Left kidney (tissue), 8 donors: Measurements from ENCODE around the gene STK32C. TPM values are rescaled to one million over a fixed set of nuclear protein-coding genes. Genes with fewer than 3 reads are reported as not detected.
"Not testable (repeated sequence)": the region's sequence is repeated elsewhere in the genome, so short reads cannot be mapped to it uniquely, and the experiment has no call there.

ENCODE experiments used
- DNase-seq: peaks from one replicate; pipeline ENCODE4 v3.0.0-alpha.2; 2013
- long read RNA-seq, 8 donors: transcript quantifications; one replicate each; lab custom pipeline, GENCODE V29; 2026
- polyA plus RNA-seq: library from polyadenylated mRNA; unstranded; fragments of 120-200 nt; gene quantifications from one replicate; pipeline ENCODE4 v1.2.1, GENCODE V29; 2013; ENCODE audit not compliant: insufficient read length

STK32C gene
- polyA plus RNA-seq, result 11.5 TPM
- long read RNA-seq, donor 1, partial matches to known transcripts, result 0 of 4 reads
- long read RNA-seq, donor 1, other reads (novel, unspliced or antisense), result 0 of 4 reads
- long read RNA-seq, donor 2, transcript STK32C-202 (2 exons, 733 nt), result major isoform, 6 of 17 reads
- long read RNA-seq, donor 2, partial matches to known transcripts, result 10 of 17 reads
- long read RNA-seq, donor 2, other reads (novel, unspliced or antisense), result 0 of 17 reads
- long read RNA-seq, donor 3, partial matches to known transcripts, result 0 of 1 reads
- long read RNA-seq, donor 3, other reads (novel, unspliced or antisense), result 0 of 1 reads
- long read RNA-seq, donor 4, partial matches to known transcripts, result 0 of 2 reads
- long read RNA-seq, donor 4, other reads (novel, unspliced or antisense), result 0 of 2 reads
- long read RNA-seq, donor 5, partial matches to known transcripts, result 0 of 6 reads
- long read RNA-seq, donor 5, other reads (novel, unspliced or antisense), result 0 of 6 reads
- long read RNA-seq, donor 6, partial matches to known transcripts, result 0 of 6 reads
- long read RNA-seq, donor 6, other reads (novel, unspliced or antisense), result 0 of 6 reads
- long read RNA-seq, donor 7, transcript STK32C-202 (2 exons, 733 nt), result major isoform, 6 of 8 reads
- long read RNA-seq, donor 7, partial matches to known transcripts, result 0 of 8 reads
- long read RNA-seq, donor 7, other reads (novel, unspliced or antisense), result 0 of 8 reads
- long read RNA-seq, donor 8, partial matches to known transcripts, result 0 of 3 reads
- long read RNA-seq, donor 8, other reads (novel, unspliced or antisense), result 0 of 3 reads

DNA sequence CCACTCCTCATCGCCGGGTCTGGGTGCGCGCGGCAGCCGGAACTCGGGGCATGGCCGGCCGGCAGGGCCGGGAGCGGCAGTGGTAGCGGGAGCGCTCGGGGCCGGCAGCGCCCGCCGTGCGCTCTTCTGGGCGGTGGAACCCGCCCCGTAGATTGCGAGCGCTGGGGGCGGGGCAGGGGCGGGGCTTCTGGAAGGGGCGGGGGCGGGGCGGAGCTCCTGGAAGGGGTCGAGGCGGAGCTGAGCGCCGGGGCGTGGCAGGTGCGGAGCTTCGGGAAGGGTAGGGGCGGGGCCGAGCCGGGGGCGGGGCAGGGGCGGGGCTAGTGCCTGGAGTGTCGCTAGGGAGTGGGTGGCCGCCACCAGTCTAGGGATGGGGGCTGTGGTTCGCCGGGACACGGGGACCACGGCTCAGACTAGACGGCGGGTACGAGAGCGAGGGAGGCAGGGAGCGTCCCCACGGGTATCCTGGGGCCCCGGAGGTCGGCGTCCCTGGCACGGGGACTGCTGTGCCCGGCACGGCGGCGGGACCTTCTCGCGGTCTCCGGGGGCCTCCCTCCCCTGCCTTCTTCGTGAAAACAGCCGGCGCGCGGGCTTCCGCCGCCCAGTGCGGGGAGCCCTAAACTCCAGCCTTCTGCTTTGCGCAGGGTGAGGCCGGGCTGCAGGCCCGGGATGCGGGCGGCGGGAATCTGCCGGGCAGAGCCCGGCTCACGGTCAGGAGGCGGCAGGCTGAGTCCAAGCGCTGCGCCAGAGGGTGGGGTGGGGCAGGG, at the start of gene STK32C:
Gene STK32C (minus strand): TSS at position 128 of the 764 bp plus-strand sequence. CDS start 117 bp downstream, at position 11.
- DNase-seq, result peak; percentile 82

DNA sequence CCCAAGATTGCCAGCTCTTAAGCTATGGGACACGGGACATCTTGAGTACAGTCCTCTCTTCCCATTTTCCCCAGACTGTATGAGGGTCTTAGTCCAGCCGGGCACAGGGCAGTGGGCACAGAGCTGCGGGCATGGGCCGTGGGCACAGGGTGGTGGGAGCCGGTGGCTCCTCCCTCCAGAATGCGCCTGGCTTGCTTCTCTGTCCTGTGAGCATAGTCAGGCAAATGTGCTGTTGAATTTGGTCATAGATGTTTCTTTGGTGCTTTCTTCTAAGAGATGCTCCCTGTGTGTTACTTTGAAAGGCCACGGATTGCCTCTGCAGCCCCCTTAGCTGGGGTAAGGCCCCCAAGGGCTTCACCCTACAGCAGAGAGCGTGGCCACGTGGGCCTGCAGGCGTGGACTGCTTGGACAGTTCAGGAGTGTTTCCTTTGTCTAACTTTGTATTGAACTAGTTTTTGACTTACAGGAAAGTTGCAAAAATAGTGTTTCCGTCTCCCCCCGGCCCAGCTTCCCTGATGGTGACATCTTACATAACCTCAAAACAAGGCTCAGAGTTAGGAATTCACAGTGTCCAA, 49.0 kb upstream of the STK32C start:
- no peak for DNase-seq

DNA sequence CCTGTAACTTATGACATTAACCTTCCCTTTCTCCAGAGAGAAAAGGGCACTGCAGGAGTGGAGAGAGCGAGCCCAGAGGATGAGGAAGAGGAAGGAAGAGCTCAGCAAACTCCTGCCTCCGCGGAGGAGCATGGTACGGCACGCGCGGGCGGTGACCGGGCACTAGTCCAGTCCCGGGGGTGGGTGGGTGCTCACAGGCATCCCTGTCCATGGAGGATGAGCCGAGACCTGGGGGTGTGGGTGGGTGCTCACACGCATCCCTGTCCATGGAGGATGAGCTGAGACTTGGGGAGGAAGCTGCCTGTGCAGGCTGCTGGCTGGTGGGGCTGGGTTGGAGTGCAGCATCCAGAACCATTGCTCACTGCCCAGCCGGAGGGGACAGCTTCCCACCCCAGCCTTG, 48.0 kb upstream of the STK32C start:
- DNase-seq, result no peak

DNA sequence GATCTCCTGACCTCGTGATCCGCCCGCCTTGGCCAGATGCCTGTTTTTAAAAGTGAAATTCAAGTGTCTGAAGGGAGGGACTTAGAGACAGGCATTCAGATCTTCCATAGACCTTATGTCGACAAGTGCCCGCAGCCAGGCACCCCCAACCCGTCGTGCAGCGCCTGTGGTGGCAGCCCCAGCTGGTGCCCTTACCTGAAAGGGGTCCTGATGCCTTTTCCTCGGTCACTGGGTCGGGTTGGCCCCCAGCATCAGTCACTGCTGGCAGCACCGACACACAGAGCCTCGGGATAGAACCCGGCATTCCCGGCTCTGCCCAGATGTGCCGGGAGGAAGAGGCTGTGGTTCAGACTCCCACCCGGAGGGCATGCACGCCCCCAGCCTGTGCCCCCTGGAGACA, 47.5 kb upstream of the STK32C start:
- no peak for DNase-seq

DNA sequence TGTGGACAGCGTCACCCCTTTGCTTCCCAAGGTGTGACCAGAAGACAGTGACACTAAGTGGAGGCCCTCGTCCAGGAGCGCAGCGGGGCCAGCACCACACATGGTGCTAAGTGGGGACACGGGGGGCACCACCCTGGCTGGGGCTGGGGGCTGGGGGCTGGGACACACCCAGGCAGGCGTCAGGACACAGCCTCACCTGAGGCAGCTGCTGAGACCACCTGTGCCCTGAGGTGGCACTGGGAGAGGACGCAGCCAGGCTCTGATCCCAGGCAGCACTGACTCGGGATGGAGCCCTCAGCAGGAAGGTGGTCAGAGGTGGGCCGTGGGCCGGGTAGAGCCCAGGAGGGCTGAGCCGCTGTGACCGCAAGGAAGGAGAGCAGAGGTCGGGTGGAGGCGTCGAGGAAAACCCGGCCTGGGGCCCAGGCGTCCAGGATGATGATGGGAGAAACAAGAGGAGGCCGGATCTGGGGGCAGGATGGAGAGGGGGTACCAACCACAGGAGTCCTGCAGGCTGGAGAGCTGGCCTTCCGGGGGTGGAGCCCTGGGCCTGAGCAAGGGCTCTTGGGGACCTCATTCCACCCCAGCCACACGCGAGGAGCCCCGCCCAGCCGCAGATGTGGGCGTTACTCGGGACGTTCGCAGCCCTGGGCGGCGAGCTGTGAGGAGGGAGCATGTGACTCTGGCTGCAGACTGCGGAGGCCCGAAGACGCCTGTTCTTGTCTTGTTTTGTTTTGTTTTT, 46.8 kb upstream of the STK32C start:
- no peak for DNase-seq

DNA sequence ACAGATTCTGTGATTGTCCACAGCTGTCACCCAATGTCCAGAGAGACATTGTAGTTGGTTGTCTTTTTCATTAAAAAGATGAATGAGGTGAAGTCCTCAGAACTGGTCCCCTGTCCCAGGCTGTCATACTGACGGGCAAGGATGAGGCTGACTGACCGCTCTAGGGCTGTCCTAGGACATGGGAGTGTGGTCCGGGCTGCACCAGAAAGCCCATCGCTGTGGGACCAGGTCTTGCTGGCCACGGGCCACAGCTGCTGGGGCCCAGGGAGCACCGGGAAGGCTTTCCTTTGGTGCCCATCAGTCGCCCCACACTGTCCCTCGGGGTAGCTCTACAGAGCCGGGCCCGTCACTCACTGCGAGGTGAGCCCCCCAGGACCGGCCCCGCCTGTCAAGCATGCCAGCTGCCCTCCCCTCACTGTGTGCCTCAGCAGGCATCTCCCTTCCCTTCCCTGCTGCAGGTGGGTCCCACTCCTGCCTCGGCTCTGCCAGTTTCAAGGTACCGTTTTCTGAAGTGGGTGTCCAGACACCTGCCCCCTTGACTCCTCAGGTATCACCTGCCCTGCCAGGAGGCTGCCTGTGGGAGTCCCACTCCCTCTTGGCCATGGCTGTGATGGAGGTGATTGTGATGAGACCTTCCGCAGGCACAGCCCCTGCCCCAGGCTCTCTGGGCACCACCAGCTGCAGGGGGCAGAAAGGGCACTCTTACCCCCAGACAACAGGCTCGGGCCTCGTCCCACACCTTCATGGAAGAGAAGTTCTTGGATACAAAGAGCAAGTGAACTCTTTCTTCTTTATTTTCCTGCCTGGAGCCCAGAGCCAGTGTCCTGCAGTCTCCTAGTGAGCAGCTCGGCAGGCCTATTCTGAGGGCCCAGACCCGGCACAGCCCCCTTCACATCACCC, 46.0 kb upstream of the STK32C start:
- no peak for DNase-seq

DNA sequence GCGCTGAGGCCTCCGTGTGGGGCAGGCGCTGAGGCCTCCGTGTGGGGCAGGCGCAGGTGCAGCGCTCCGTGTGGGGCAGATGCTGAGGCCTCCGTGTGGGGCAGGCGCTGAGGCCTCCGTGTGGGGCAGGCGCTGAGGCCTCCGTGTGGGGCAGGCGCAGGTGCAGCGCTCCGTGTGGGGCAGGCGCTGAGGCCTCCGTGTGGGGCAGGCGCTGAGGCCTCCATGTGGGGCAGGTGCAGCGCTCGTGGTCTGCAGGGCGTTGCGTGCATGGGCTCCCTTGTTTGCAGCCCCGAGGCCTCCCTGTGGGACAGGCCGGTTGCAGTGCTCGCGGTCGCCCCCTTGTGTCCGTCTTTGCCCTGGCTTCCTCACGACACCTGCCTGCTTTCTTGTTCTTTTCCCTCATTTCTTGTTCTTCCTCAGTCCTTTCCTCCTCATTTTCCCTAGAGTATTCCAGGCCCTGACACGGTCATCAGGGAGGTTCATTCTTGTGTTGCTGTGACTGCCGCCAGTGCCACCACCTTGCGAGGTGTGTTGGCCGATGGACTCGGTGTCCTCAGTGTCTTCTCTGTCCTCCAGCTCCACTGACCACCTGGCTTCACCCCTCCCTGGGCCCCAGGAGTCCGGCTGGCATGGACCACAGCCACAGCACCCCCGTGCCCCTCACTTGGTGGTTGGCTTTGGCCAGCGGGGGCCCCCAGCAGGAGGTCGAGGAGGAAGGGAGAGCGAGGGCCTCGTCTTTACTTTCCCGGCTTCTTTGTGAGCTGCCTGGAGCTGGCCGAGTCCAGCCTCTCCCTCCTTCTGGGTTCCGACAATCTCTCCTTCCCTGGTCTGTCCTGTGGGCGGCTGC, 44.9 kb upstream of the STK32C start:
- not testable (repeated sequence) for DNase-seq

DNA sequence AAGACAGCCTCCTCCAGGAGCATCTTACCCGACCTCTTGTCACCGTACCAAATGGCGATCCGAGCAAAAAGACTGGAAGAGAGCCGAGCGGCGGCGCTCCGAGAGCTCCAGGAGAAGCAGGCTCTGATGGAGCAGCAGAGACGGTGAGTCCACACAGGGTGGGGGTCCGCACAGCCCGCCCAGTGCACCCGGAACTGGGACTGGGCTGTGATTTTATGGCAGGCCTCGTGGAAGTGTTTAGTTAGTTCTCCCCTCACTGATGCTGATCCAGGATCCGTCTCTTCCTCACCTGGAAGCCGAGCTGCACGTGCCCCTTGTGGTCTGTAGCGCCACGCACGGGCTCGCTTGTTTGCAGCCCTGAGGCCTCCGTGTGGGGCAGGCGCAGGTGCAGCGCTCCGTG, 43.9 kb upstream of the STK32C start:
- no peak for DNase-seq

DNA sequence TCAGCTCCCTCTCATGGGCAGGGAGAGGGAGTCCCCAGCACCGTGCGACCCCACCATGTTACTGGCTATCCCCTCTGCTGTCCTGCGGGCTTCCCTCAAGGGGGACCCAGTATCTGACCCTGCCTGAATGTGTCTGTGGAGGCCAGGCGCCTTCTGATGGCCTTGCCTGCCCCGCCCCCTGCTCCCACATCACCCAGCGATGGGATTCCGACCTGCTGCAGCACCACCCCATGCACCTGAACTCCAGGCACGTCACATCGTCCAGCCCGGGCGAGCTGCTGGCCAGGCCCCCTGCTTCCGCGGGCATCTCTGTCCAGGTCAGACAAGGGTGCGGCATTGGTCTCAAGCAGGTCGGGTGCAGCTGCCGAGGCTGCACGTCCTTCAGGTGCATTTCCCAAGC, 43.2 kb upstream of the STK32C start:
- DNase-seq, result no peak

DNA sequence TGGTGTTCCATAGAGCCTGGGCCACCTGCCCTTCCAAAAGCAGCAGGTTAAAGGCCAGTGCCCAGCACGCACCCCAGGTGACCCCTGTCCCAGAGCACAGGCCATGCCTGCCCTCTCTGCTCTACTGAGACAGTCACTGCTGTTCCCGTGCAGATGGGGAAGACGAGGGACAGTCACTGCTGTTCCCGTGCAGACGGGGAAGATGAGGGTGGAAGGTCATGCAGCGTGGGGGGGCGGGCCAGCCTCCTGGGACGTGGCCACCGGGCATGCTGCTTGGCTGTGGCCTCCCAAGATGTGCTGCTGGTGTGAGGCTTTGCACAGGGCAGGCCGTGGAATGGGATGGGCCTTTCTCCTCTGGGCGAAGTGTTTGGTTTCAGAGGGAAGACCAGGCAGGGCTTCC, 42.6 kb upstream of the STK32C start:
- DNase-seq, result no peak

DNA sequence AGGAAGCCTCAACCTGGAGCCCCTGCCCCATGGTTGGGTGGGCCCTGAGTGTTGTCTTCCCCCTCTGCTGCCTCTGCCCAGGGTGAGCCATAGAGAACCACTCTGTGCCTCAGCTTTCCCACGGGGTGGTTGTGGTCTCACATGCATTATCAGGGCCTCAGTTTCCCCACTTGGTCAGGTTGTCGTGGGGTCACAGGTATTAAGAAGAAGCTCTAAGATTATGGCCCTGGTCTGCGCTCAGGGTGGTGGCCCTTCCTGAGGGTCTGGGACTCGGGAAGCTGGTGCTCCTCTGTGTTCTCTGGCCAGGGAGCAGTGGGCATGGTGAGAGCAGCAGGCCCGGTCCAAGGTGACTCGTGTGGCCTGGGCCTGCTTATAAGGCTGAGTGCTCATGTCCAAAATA, 42.0 kb upstream of the STK32C start:
- no peak for DNase-seq

DNA sequence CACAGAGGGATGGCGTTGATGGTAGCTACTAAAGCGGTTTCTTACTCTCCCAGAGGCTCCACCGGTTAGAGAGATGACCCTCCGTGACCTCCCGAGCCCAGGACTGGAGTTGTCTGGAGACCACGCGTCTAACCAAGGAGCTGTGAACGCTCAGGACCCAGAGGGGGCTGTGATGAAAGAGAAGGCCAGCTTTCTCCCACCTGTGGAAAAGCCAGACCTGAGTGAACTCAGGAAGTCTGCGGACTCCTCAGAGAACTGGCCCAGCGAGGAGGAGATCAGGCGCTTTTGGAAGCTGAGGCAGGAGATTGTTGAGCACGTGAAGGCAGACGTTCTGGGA, 40.1 kb upstream of the STK32C start:
- no peak for DNase-seq

DNA sequence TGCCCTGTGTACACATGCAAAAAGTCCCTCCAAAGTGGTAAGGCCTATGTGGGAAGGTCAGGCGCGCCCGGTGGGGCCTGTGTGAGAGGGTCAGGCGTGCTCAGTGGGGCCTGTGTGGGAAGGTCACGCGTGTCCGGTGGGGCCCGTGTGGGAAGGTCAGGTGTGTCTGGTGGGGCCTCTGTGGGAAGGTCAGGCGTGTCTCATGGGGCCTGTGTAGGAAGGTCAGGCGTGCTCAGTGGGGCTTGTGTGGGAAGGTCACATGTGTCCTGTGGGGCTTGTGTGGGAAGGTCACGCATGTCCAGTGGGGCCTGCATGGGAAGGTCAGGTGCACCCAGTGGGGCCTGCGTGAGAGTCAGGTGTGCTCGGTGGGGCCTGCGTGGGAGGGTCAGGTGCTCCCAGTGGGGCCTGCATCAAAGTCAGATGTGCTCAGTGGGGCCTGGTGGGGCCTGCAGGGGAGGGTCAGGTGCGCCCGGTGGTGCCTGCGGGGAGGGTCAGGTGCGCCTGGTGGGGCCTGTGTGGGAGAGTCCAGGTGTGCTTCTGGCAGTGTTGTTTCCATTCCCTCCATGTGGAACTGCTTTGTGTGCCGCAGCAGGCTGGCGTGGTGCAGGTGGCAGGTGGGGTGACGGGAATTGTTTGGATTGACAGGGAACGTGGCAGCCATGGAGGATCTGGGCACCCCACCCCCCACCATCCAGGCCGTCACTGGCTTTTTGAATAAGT, 39.6 kb upstream of the STK32C start:
- no peak for DNase-seq

DNA sequence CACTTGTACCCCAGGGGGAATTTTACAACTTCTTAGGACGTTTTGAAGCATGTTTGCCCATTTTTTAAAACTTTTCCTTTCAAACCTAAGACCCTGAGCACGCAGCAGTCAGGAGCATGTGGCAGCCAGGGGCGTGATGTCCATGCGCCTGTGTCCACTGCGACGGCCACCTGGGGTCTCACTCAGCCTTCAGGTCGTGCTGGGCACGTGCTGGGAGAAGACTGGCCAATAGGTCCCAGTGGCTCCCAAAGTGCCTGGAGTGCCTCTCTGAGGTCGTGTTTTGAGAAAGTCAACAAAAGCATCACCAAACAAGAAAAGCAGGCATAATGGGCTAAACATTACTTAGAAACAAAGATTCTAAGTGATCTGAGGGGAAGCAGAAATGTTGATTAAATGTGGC, 39.1 kb upstream of the STK32C start:
- no peak for DNase-seq

DNA sequence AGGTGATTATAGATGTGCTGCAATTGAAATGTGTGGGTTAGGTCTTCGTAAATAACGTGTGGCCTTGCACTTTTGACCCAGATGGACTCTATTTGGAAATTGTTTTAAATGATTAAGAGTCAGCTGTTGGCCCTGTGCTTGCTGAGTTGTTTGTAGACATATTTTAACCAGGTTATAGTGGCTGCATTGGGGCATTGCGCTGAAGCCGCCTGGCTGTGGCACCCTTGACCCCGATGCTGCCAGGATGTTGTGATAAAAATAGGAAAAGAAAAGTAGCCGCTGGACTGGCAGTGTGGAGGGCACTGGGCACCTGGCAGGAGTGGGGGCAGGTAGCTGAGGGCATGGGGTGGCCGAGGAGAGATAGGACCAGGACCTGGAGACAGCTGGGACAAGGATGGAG, 37.6 kb upstream of the STK32C start:
- DNase-seq, result no peak

DNA sequence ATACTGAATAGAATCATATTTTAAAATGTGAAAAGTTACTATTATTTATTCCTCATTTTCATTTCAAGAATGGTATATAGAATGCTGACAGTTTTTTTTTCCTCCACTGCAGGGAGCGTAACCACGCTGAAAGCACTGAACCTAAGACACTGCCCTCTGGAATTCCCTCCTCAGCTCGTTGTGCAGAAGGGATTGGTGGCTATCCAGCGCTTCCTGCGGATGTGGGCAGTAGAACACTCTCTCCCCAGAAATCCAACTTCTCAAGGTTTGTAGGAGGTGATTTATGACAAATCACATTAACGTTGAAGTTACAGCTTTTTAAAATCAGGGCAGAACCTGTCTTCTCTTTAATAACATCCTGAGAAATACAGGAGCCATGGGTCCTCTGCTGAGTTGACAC, 36.6 kb upstream of the STK32C start:
- DNase-seq, result no peak

DNA sequence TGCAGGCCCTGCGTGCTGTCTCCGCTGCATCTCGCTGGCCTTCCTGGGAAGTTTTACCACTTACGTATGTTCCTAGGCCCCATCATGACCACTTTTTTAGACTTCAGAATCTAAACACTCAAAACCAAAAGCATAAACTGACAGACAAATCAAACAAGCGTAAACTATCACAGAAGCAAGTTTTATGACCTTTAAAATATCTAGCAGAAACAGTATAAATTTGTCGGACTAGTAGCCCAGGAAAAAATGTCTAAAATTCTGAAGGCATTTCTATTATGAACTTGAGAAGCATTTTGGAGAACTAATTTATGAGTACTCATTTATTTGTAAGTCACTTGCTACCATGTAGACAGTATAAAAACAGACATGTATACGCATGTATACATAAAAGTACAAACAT, 34.8 kb upstream of the STK32C start:
- no peak for DNase-seq

DNA sequence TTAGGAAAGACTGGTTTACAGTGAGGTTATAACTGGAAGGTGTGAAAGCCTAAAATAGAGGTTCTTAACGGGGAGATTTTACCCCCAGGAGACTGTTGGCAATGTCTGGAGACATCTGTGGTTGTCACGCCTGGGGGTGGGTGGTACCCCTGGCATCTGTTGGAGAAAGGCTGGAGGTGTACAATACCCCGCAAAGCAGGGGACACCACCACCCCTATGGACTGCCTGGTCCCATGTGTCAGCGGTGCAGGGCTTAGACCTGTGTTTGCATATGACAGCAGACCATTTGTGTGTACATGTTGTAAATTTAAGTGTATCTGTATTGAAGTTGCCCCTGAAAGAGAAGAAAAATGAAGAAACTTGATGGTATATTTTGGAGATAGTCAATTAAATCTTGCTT, 34.0 kb upstream of the STK32C start:
- DNase-seq, result no peak

DNA sequence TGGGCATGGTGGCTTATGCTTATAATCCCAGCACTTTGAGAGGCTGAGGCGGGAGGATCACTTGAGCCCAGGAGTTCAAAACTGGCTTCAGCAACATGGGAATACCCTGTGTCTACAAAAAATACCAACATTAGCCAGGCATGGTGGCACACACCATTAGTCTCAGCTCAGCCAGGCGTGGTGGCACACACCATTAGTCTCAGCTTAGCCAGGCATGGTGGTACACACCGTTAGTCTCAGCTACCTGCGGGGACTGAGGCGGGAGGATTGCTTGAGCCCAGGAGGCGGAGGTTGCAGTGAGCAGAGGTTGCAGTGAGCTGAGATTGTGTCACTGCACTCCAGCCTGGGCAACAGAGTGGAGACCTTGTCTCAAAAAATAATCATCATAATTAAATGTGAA, 33.3 kb upstream of the STK32C start:
- DNase-seq, result no peak
